HG02884 (cell line): Measurements from ENCODE around the gene PRORP.
A peak's percentile ranks its signal among the peaks of the same experiment; 100 is the strongest.
"Not testable (repeated sequence)": the region's sequence is repeated elsewhere in the genome, so short reads cannot be mapped to it uniquely, and the experiment has no call there.

Experiments
- ATAC-seq: cut with Tn5 transposase; IDR thresholded peaks from one replicate; pipeline ENCODE4 v1.9.1; 2021; ENCODE audit warnings: mild to moderate bottlenecking, moderate library complexity; ENCODE audit not compliant: unreplicated experiment

PRORP gene

GRCh38 chr14:35121887-35122695 lies at the start of gene PRORP, which contains the start of gene PPP2R3C:
PRORP (plus strand) TSS chr14:35122552; CDS start chr14:35123246, 694 bp downstream.
PPP2R3C (minus strand) TSS chr14:35121990; CDS start chr14:35121959, 31 bp downstream.
- ATAC-seq: peak; percentile 83

DNA sequence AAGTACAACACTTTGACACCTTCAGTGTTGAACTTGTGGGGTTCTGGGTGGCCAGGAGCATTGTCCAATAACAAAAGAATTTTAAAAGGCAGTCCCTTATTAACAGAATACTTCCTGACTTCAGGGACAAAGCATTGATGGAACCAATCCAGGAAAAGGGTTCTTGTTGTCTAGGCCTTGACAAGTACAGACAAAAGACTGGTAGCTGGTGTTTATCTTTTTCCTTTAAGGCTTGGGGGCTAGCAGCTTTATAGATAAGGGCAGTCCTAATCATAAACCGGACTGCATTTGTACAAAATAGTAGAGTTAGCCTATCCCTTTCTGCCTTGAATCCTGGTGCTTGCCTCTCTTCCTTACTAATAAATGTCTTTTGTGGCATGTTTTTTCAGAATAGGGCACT lies 48.9 kb upstream of the PRORP start:
- no peak for ATAC-seq

DNA sequence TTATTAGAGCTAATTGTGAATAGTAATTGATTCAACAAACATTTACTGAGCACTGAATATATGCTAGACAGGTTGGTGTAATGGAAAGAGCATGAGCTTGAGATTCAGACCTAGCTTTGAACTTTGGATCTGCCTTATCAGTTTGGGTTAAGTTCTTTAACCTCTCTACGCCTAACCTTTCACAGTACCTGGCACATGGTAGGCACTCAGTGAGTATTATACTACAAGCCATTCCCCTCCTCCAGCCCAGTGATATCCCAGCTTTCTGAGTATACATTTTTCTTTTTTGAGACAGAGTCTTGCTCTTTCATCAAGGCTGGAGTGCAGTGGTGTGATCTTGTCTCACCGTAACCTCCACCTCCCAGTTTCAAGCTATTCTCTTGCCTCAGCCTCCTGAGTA lies 44.3 kb upstream of the PRORP start:
- no peak for ATAC-seq

DNA sequence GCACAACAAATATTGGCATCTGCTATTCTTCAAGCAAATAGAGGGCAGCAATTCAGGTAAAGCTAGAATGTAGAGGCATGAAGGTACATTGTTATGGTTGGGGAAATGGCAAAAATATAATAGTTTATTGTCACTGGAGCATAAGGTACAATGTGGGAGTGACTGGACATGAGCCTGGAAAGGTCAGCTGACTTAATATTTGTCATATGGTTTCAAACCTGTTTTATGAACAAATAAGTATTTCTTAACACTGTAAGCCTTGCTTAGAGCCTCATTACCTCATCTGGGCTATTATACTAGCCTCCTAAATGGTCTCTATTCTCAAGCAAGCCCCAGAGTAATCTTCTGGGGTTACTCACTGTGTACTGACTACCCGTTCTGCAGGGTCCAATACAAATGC lies 42.6 kb upstream of the PRORP start:
- no peak for ATAC-seq

GRCh38 chr14:35083530-35084150 lies 38.7 kb upstream of the PRORP start:
- no peak for ATAC-seq

GRCh38 chr14:35085441-35085840 lies 36.9 kb upstream of the PRORP start:
- no peak for ATAC-seq

- ATAC-seq: no peak
Observed at GRCh38 chr14:35088514-35088913, 33.8 kb upstream of the PRORP start.

GRCh38 chr14:35094645-35095044 lies 27.7 kb upstream of the PRORP start:
- not testable (repeated sequence) for ATAC-seq

GRCh38 chr14:35107866-35108265 lies 14.5 kb upstream of the PRORP start:
- ATAC-seq: no peak

GRCh38 chr14:35112641-35113040 lies 9.7 kb upstream of the PRORP start:
- no peak for ATAC-seq

DNA sequence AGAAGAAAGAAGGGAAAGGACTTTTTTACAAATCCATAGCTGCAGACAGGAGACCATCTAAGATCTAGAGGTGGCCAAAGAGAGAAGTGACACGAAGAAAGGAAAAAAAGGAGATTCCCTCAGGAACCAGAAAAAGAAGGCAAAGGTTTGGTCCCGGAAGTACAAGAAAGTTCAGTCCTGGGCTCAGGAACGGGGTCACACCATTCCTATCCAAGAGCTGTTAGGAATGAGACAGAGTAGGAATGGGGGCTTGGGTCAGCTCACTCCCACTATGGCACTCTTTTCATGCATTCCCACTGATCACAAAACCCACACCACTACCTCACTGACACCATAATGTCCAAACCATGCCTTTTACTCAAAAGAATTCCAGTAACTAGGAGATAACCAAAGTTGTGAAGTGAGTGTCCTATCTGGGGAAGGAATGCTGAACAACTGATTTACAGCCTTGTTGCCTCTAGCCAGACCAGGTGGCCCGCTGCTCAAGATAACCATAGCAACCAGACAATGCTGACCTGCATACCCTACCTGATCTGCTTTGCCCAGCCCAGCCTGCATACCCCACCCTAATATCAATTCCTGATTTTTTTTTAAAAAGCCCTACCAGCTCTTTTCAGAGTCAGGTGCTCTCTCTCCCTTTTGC lies 8.9 kb upstream of the PRORP start:
- ATAC-seq: no peak

- ATAC-seq: no peak
Observed at GRCh38 chr14:35114036-35114435, 8.3 kb upstream of the PRORP start.

DNA sequence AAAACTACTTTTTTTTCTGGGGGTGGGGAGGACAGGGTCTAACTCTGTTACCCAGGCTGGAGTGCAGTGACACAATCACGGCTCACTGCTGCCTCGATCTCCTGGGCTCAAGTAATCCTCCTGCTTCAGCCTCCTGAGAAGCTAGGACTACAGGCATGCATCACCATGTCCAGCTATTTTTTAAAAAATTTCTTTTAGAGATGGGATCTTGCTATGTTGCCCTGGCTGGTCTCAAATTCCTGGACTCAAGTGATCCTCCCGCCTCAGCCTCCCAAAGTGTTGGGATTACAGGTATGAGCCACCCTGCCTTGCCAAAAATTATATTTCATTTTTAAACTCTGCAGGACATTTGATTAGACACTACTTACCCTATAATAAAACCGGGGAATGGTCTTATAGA lies 6.1 kb upstream of the PRORP start:
- ATAC-seq: no peak

- ATAC-seq: no peak
Observed at GRCh38 chr14:35117112-35117511, 5.2 kb upstream of the PRORP start.

DNA sequence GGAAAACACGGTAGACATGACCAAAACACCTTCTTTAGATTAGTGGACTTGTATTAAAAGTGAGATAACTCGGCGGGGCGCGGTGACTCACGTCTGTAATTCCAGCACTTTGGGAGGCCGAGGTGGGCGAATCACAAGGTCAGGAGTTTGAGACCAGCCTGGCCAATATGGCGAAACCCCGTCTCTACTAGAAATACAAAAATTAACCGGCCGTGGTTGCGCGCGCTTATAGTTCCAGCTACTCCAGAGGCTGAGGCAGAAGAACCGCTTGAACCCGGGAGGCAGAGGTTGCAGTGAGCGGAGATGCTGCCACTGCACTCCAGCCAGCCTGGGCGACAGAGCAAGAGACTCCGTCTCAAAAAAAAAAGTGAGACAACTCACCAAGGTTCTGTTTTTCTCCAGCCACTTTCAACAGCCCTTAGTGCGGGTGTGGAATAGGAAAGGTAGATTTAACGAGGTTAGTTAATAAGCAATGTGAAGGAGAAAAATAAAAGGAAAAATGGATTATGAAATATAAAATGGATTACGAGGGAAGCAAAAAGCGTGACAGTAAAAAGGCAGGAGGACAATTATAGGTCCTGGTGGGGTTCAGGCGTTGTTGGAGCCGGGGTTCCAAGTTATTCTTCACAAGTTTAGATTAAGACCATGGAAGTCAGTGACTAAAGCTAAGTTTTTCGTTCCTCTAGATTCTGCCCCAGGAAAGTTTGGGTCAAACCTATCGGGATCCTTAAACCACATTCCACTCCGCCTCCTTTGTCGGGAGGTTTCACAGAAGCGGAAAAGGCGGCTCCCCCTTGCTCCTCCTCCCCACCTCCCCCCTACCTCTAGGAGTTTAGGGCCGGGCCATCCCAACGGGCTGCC lies 1.1 kb upstream of the PRORP start:
- no peak for ATAC-seq

GRCh38 chr14:35122696-35123387 lies 490 bp downstream of the PRORP start:
- no peak for ATAC-seq

DNA sequence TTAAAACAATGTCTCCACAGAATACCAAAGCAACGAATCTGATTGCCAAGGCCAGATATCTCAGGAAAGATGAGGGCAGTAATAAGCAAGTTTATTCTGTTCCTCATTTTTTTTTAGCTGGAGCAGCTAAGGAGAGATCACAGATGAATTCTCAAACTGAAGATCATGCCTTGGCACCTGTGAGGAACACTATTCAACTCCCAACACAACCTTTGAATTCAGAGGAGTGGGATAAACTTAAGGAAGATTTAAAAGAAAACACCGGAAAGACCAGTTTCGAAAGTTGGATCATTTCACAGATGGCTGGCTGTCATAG lies 994 bp downstream of the PRORP start:
- ATAC-seq: no peak

DNA sequence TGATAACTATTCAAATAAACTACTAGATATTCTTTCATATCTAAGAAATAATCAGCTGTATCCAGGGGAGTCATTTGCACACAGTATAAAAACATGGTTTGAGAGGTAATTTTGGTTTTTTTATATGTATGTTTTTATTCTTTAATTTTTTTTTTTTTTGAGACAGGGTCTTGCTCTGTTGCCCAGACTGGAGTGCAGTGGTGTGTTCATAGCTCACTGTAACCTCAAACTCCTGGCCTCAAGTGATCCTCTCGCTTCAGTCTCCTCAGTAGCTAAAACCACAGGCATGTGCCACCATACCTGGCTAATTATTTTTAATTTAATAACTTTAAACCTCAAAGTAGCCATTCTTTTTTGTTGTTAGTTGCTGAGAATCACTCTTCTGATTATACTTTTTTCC lies 1.8 kb downstream of the PRORP start:
- ATAC-seq: no peak

- no peak for ATAC-seq
Observed at GRCh38 chr14:35133542-35134328, 11.4 kb downstream of the PRORP start.
